ENCODE data around the gene PDIA5. TPM values are rescaled to one million over a fixed set of nuclear protein-coding genes. Genes with fewer than 3 reads are reported as not detected.
A peak's percentile ranks its signal among the peaks of the same experiment; 100 is the strongest.

The PDIA5 gene
- total RNA-seq, 1 donor = 54.3 TPM

DNA sequence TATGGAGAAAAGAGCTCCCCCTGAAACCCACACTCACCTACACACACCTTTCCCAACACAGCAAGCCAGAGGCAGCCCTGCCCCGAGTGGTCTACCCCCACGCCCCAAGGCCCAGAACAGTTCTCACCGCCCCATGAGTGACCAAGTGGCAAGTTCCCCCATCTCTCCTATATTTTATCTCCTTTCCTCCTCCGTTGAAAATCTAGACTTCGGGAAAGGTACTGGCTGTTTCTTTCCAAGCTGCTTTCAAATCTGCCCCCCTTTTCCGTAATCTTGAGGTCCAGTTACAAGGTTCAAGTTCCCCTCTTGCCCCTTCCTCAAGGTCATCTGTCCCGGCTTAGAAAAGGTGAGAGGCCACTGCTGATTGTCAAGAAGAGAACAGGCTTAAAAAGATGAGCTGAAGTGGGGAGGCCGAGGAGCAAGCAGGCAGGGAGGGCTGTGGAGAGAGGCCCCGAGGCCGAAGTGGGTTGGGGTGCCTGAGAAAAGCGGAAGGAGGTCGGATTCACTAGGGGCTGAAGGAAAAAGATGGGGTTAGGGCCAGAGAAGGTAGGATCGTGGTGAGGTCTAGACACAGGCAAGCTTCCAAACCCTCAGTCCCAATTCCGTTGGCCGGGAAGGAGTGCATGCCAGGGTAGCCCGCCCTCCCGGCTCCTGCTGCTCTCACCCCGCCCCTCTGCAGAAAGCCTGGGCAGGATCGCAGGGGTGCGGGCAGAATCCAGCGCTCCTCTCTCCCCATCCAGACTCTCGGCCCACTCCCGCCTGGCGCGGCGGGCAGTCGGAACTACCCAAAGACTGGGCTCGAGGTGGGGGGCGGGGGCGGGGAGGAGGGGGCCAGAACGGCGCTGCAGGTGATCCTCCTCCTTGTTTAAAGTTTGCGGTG, 40.9 kb upstream of the PDIA5 start:
- Histone ChIP-seq H3K36me3 (ENCODE audit: insufficient read depth, low read length) (no peaks in the 10 kb centered on the region), H3K4me3 (ENCODE audit: insufficient read depth, low read length) (no peak overlapping the region), H2AFZ (ENCODE audit: low read length) (no peak overlapping the region), H3K27me3 (ENCODE audit: insufficient read depth, low read length) (peaks cover 98% of the 10 kb centered on the region), H3K4me1 (ENCODE audit: insufficient read depth, low read length) (peaks cover 17% of the 10 kb centered on the region), H3K27ac (ENCODE audit: low read depth, low read length) (no peak overlapping the region), H3K9me3 (ENCODE audit: low read depth, low read length) (no peaks in the 10 kb centered on the region), H3K79me2 (ENCODE audit: insufficient read depth, low read length) (no peaks in the 10 kb centered on the region), H3K4me2 (ENCODE audit: insufficient read depth, low read length) (no peak overlapping the region), H4K20me1 (ENCODE audit: insufficient read depth, low read length) (peaks cover 2% of the 10 kb centered on the region)
- TF ChIP-seq, protein P1, sequence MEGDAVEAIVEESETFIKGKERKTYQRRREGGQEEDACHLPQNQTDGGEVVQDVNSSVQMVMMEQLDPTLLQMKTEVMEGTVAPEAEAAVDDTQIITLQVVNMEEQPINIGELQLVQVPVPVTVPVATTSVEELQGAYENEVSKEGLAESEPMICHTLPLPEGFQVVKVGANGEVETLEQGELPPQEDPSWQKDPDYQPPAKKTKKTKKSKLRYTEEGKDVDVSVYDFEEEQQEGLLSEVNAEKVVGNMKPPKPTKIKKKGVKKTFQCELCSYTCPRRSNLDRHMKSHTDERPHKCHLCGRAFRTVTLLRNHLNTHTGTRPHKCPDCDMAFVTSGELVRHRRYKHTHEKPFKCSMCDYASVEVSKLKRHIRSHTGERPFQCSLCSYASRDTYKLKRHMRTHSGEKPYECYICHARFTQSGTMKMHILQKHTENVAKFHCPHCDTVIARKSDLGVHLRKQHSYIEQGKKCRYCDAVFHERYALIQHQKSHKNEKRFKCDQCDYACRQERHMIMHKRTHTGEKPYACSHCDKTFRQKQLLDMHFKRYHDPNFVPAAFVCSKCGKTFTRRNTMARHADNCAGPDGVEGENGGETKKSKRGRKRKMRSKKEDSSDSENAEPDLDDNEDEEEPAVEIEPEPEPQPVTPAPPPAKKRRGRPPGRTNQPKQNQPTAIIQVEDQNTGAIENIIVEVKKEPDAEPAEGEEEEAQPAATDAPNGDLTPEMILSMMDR (IDR thresholded peaks at IDR 0.05; ENCODE audit: extremely low read depth, low read depth, low read length) = no peak
- peak; percentile 87 for DNase-seq (ENCODE audit: insufficient read length, low spot score, missing footprints)

DNA sequence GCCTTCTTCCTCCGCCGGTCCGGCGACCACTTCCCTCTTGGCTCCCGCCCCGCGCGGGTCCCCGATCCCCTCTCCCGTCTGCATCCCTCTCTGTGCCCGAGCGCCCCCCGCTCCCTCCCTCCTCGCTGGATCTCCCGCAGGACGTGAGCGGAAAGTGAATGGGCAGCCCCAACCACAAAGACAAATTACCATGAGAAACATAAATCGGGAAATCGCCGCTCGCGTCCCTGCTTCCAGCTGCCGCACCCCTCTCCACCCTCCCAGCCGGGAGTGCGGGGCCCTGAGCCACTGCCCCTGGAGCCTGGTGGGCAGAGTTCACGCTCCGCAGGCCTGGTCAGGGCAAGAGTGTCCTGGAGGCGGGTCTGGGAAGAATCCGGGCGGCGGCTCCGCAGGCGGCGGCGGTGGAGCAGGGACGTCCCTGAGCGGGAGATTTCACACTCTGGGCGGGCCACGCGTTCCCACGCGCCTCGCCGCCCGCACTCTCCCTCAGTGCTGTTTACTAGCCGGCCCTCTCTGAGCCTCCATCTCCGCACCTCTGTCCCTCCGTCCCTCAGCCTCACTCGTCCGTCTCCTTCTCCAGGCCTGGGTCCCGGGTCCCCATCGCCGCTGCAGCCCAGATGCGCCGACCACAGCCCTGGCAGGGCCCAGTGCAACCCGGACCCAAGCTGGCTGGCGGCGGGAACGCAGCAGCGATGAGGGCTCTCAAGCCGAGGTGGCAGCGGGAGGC, 40.1 kb upstream of the PDIA5 start:
- Histone ChIP-seq H3K9me3 (ENCODE audit: low read depth, low read length) (no peaks in the 10 kb centered on the region), H4K20me1 (ENCODE audit: insufficient read depth, low read length) (peaks cover 2% of the 10 kb centered on the region), H3K4me2 (ENCODE audit: insufficient read depth, low read length) (peak overlapping the region; percentile 94), H3K36me3 (ENCODE audit: insufficient read depth, low read length) (no peaks in the 10 kb centered on the region), H3K4me3 (ENCODE audit: insufficient read depth, low read length) (peak overlapping the region; percentile 67), H2AFZ (ENCODE audit: low read length) (peak overlapping the region; percentile 15), H3K79me2 (ENCODE audit: insufficient read depth, low read length) (no peaks in the 10 kb centered on the region), H3K27me3 (ENCODE audit: insufficient read depth, low read length) (peaks cover 98% of the 10 kb centered on the region), H3K27ac (ENCODE audit: low read depth, low read length) (no peak overlapping the region), H3K4me1 (ENCODE audit: insufficient read depth, low read length) (peaks cover 17% of the 10 kb centered on the region)
- peak; percentile 82 for DNase-seq (ENCODE audit: insufficient read length, low spot score, missing footprints)
- TF ChIP-seq, protein P1 (IDR thresholded peaks at IDR 0.05; ENCODE audit: extremely low read depth, low read depth, low read length) = no peak

DNA sequence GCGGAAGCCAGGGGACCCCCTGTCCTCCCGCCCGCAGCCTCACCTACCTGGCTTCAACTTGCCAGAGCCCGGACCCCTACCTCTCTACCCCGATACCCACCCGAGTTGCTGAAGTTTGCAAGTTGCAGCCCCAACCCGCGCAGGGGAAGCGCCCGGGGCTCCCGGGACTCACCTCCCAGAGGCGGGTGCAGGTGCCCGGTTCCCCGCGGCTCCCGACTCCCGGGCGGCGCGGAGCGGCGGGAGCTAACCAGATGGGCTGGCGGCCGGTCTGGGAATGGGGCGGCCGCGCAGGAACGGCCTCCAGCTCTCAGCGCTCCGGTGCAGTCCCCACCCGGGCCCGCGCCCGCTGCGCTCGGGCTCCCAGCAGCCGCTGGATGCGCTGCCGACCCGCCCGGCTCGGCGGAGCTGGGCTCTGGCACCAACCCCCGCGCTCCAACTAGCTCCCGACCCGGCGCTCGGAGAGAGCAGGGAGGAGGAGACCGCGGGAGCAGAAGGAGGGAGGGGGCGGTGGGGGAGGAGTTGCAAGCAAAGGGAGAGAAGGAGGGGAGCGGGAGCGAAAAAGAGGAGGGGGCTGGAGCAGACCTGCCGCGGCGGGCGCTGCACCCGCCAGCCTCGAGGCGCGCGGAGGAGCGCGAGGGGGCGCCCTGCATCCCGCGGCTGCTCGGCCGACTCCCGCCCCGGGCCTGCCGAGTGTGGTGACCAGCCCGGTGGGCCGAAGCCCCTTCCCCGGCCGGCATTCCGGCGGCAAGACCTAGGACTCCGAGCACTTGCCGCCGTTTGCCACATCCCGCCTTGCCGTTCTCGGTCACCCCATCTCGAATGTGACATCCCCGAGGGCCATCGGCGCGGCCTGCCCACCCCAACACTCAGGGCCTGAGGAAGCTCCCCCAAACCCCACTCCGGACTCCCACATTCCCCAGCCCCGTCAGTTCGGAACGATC, 39.3 kb upstream of the PDIA5 start, which contains the start of gene SEMA5B:
Gene SEMA5B, minus strand, starts transcription at position 472 of the 941 bp plus-strand sequence. CDS start 66,500 bp downstream, outside the sequence.
- TF ChIP-seq, protein P1 (IDR thresholded peaks at IDR 0.05; ENCODE audit: extremely low read depth, low read depth, low read length) = no peak
- no peaks in the 10 kb centered on the region for H3K9me3 ChIP-seq (ENCODE audit: low read depth, low read length)
- peaks cover 2% of the 10 kb centered on the region for H4K20me1 ChIP-seq (ENCODE audit: insufficient read depth, low read length)
- peak within 1 kb of the TSS; percentile 94 for H3K4me2 ChIP-seq (ENCODE audit: insufficient read depth, low read length)
- no peaks in the 10 kb centered on the region for H3K79me2 ChIP-seq (ENCODE audit: insufficient read depth, low read length)
- H2AFZ ChIP-seq (ENCODE audit: low read length) = peak within 1 kb of the TSS; percentile 77
- peaks cover 98% of the 10 kb centered on the region for H3K27me3 ChIP-seq (ENCODE audit: insufficient read depth, low read length)
- peaks cover 17% of the 10 kb centered on the region for H3K4me1 ChIP-seq (ENCODE audit: insufficient read depth, low read length)
- H3K36me3 ChIP-seq (ENCODE audit: insufficient read depth, low read length) = no peaks in the 10 kb centered on the region
- H3K27ac ChIP-seq (ENCODE audit: low read depth, low read length) = no peak within 1 kb of the TSS
- DNase-seq (ENCODE audit: insufficient read length, low spot score, missing footprints) = peak; percentile 86
- peak within 1 kb of the TSS; percentile 67 for H3K4me3 ChIP-seq (ENCODE audit: insufficient read depth, low read length)

Measured in osteoblast (primary cell).